HG03571 (cell line): ENCODE measurements around the gene GRK5.

Experiments used
- ATAC-seq: cut with Tn5 transposase; IDR thresholded peaks from one replicate; pipeline ENCODE4 v1.9.1; 2021; ENCODE audit not compliant: unreplicated experiment

The GRK5 gene

GRCh38 chr10:119357412-119358151 is 150.2 kb downstream of the GRK5 start:
- no peak for ATAC-seq

DNA sequence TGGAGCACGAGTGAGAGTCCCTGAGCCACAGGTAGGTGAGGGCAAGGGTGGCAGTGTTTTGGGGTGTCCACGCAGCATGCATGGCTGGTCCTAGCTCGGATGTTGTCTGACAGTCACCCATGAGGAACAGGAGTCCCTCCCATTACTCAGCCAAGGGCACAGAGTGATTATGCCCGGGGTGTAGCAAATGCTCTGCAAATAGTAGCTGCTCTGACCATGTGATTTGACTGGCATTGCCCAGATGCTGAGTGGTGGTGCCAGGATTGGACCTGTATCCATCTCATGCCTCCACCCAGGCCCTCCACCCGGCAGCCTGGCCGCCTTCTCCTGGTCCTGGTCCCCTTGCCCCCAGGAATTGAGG is 150.8 kb downstream of the GRK5 start:
- ATAC-seq: no peak

DNA sequence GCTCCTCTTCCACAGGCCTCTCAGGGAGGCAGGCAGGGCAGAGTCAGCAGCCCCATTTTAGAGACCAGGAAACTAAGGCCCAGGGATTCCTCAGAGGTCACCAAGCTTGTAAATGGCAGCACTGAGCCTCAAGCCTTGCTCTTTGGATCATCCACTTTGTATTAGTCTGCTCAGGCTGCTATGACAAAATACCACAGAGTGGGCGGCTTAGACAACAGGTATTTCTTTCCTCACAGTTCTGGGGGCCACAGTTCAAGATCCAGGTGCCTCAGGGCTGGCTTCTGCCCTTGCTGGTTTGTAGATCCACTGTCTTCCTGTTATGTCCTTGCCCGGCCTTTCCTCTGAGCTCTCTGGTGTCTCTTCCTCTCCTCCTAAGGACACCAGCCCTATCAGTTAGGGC is 151.2 kb downstream of the GRK5 start:
- no peak for ATAC-seq

GRCh38 chr10:119359025-119359424 is 151.7 kb downstream of the GRK5 start:
- ATAC-seq: no peak

GRCh38 chr10:119360181-119360921 is 153.0 kb downstream of the GRK5 start:
- ATAC-seq: no peak

- ATAC-seq: no peak
Observed at GRCh38 chr10:119361037-119361436, 153.7 kb downstream of the GRK5 start.

DNA sequence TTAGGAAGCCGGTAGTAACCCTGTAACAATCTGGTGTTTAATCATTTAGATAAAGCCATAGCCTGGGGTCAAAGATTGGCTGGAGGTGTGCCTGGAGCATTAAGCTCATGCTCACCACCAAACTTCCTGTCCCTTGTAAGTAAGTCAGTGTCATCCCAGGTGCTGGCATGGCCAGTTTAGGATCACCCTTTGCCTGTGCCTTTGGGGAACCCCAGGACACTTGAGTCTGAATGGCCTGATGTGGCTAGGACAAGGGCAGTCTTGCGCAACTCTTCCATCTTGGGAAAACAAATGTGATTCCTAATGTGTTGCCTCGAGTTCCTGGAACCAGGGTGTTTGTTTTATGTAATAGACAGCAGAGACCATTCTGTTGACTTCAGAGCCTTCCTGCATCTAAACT is 154.8 kb downstream of the GRK5 start:
- no peak for ATAC-seq

GRCh38 chr10:119364645-119365600 is 157.6 kb downstream of the GRK5 start:
- ATAC-seq: no peak

DNA sequence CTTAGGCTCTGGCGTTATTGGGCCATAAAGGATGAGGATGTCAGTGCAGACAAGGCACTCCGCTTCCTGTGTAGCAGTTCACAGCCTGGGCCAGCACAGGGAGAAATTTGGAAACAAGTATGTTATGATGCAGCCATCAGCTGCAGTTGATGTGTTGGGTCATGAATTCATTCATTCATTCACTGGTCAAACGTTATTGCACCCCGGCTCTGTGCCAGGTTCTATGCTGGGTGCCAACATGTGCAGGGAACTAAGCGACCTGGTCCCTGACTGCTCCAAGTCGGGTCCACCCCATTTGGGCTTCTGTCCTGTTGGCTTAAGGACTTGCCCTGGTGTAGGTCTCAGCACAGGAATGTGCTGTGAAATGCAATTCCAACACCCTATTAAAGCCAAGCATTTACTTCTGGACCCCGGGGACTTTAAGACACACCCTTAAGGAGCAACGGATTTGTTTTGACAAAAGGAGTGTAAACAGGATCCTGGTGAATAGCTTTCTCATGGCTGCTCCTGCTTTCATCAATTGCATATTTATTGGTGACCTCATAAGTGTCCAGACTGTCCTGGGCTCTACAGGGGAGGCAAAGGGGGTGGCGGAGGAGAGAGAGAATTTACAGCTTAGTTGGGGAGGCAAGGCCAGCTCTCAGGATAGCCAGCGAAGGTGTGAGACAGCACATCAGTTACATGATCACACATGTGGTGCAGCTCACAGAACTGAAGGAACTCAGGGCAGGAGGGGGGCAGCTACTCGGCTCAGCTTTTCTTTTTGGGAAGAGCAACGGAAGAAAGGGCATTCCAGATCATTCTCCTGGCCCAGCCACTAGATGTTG is 158.6 kb downstream of the GRK5 start:
- no peak for ATAC-seq

DNA sequence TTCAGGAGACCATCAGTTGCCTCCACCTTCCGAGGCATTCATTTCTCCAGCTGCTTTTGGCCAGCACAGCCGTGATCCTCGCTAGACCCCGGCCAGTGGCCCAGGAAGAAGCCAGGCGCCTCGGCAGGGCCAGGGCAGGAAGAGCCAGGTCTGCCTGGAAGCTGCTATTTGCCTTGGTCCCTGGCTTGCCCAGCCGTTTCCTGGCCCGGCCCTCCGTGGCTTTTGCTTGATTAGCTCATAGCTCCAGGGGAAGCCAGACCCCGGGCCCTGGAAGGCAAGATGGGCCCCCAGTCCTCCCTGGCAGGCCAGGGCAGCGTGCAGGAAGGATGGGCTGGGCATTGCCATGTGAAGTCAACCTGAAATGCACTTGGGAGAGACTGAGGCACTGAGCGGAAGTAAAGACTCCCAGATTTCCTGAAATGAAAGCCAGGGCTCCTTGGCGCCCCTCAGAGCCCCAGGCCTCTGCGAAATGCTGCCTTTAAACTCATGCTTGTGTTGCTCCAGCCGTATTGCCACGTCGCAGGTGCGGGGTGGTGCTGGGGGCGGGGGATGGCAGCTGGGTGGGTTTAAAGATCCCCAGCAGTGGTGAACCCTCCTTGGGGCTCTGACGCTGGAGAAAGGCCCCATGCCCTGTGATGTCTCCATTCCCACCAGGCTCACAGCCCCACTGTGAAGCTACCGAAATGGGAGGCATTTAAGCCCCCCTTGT is 160.6 kb downstream of the GRK5 start:
- no peak for ATAC-seq

DNA sequence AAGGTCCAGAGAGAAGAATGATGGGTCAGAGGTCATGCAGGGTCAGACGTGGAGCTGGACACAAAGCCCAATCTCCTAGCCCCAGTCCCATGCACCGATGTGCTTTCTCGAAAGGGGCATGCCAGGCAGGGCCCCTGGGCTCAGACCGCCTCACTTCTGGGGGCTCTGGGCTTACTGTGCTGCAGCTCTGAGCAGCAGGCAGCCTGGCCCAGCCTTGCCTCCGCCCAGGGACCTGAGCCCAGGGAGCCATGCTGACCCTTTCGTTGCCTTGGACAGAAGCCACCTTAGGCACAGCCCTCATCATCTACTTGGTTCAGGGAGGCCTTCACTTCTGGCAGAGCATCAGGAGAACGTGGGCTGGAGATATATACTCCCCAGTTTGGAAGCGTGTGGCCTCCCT is 161.2 kb downstream of the GRK5 start:
- no peak for ATAC-seq

DNA sequence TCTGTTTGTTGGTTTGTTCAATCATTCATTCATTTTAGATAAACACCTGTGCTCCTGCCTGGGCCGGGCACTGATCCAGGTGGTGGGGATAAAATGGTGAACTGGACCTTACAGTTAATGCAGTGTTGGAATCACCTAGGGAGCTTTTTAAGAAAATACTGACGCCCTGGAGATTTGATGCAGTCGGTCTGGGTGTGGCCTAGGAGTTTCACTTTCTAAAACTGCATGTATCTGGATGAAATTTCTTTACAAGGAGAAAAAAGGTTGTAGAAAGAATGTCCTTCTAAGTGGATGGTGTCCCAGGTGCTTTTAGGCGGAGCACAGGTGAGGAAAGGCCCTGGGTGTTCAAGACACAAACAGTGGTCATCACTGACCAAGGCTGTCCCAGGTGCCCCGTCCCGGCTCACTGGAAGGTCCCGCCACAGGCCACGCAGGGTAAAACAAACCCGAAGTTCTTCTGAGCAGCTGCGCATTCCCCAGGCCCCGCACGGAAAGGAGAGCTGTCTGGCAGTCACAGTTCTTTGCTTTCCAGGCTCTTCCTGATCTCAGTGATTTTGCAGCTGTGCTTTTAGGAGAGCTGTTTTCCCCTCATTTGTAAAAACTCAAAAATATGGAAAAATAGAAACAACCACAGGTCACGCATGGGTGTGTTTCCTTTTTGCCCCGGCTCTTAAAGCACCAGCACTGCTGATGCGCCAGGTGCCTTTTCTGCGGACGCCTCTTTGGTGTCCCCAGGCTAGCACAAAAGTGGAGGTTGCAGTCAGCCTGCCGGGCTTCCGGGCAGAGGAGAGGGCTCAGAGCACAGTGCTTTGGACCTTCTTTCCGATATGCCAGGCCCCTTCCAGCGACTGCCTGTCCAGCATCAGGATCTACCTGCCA is 161.9 kb downstream of the GRK5 start:
- ATAC-seq: peak; percentile 69

DNA sequence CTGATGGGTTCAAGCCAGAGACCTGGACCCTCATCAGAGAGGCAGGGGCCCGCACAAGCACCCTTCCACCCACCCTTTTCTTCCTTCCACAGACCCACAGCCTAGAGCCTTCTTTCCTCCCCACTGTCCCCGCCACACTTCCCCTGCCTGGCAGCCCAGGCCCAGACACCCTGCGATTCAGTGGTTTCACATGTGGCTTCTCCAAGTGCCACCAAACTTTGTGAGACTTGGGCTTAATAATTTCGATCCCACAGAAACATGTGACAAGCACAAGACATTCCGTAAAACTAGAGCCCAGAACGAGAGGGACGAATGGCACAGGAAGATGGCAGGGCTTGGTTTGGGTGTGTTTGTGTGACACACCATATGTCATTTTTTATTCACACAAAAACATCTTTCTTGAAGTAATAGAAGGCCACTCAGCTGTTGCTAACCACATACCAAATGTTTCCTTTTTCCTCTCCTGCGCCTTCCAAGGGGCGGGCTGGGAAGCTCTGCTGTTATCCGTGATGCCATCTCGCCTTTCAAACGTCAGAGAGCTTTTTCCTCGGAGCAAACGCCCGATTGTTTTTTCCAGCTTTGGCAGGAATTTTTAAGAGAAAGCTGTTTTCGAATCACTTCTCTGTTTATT is 162.9 kb downstream of the GRK5 start:
- no peak for ATAC-seq

GRCh38 chr10:119370972-119371703 is 163.8 kb downstream of the GRK5 start:
- ATAC-seq: no peak

GRCh38 chr10:119371704-119372663 is 164.6 kb downstream of the GRK5 start:
- ATAC-seq: no peak

- no peak for ATAC-seq
Observed at GRCh38 chr10:119373294-119374102, 166.1 kb downstream of the GRK5 start.
